Measurements from ENCODE around the gene EPO.
"Not testable (repeated sequence)": the region's sequence is repeated elsewhere in the genome, so short reads cannot be mapped to it uniquely, and the experiment has no call there.

The EPO gene

DNA sequence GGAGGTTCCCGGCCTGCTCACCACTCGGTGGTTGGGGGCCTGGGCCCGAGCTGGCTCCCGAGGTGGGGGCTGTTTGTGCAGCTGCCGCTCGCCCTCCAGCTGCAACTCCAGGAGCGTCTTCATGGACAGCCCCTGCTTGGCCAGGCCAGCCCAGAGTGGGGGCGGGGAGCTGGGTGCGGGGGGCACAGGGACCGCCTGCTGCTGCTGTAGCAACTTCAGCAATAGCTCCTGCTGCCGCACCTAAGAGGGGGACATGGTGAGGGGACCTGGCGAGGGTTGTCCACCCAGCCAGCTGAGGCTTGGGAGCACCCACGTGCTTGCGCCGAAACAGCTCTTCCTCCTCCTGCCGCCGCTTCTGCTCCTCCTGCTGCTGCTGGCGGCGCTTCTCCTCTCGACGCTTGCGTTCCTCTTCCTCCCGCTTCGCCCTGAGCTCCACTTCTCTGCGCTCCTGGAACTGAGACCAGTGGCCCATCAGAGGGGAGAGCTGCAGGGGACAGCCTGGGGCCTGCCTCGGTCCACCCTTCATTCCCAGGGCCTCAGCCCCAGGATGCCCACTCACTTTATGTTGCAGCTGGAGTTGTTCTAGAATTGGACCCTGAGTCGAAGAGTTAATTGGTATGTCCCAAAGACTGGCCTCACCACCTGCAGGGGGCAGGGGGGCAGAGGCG is 37.1 kb upstream of the EPO start:
- DNase-seq (ENCODE audit: low read depth, low spot score) = no peak

GRCh38 chr7:100683659-100684533 is 36.4 kb upstream of the EPO start:
- no peak for DNase-seq (ENCODE audit: low read depth, low spot score)

DNA sequence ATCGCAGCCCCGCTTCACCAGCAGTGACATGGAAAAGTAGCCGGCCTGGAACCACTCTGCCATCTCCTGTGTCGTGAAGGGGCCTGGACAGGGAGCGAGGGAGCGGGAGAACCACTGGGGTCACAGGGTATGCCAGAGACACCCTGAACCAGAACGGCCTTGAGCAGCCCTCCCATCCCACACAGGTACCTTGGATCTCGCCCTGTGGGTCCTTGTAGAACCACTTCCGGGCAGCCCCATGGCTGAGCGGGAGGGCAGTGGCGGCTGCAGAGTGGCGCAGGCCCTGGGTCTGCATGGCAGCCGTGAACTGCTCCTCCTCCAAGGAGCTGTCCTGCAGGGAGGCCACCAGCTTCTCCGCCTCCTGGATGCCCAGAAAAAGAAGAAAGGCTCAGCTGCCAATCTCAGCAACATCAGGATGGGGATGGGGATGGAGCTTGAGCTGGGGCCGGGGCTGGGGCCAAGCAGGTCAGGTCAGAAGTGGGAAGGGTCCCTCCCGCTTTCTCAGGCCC is 35.7 kb upstream of the EPO start:
- no peak for DNase-seq (ENCODE audit: low read depth, low spot score)

- no peak for DNase-seq (ENCODE audit: low read depth, low spot score)
Measured at GRCh38 chr7:100685049-100685605, 35.1 kb upstream of the EPO start.

DNA sequence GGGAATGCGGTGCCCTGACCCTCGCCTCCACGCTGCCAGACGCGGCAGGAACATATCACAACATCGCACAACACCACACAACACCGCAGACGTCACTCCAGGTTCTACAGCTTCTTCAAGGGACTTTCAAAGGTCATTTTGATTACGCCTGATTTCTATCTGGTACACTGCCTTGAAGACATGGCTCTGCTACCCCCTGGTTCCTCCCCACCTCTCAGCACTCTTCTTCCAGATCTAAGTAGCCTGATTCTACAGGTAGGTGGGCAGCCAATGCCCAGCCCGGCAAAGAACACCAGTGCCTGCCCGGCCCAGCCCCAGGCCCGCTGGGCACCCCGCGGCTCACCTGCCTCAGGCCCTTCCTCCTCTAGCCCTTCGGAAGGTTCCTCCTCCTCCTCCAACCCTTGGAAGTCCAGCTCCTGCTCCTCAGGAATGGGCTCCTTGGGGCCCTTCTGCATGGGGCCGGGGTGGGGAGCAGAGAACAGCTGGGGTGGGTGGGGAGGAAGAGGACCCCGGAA is 34.6 kb upstream of the EPO start:
- DNase-seq (ENCODE audit: low read depth, low spot score) = no peak

DNA sequence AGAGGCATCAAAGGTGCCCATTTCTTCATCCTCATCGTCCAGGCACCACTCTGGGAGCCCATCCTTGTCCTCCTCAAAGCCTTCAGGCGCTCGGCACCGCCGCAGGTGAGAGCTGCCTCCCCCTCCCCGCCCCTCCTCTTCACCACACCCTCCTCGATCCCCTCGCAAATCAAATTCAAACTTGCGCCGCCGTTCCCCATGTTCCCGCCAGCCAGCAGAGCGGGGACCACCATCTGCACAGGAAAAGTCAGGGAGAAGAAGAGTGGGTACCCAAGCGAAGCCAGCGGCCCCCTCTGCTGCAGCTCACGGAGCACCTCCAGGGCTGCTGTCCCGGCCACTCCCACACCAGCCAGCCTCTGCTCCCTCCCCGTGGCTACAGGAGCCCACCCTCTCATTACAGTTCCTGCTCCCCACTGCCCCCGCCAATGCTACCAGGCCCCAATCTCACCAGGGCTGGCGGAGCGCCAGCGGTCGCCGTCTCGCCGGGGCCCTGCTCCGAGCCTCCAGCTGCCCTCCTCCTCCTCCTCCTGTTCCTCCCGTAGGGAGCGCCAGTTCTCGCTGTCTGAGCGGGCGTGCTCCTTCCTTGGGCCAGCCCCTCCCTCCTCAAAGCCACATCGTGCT is 34.0 kb upstream of the EPO start:
- DNase-seq (ENCODE audit: low read depth, low spot score) = no peak

- no peak for DNase-seq (ENCODE audit: low read depth, low spot score)
Measured at GRCh38 chr7:100686822-100687211, 33.5 kb upstream of the EPO start.

DNA sequence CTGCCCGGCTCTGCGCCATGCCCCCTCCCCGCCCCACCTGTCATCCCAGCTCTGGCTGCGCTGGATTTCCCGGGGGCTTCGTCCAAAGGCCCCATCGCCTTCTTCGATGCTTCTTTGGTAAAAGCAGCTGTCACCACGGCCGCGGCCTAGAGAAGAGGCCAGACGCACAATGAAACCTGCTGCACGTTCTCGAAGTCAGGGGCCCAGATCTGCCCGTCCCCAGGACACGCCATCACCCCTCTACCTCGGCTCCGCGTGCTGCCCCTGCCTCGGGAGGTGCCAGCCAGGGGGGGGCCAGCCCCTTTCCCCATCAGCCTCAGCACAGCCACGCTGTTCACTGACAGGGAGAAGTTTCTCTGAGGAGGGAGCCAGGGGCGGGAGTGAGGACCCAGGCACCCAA is 33.0 kb upstream of the EPO start:
- DNase-seq (ENCODE audit: low read depth, low spot score) = no peak

DNA sequence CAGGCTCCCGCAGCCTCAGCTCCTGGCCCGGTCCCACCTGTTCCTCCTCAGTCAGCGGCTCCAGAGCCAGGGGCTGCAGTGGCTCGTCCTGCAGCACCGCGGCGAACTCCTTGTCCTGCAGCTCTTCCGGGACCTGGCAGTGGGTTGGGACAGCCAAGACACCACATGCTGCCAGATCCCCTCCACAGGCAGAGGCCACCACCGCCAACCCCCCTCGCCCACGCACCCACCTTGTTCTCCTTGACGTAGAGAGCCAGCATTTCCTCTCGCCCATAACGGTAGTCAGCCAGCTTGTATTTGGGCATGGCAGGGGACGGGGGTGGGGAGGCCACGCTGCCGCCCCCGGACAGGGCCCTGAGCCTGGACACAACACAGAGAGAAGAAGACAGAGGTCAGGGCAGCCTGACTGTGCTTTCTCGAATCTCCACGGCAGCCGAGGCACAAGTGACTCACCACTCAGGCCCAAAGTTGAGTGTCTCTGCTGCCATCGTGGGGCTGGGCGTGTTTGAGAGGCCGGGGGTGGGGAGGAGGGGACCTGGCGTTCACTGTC is 32.4 kb upstream of the EPO start:
- no peak for DNase-seq (ENCODE audit: low read depth, low spot score)

- no peak for DNase-seq (ENCODE audit: low read depth, low spot score)
Measured at GRCh38 chr7:100688326-100688860, 31.9 kb upstream of the EPO start.

DNA sequence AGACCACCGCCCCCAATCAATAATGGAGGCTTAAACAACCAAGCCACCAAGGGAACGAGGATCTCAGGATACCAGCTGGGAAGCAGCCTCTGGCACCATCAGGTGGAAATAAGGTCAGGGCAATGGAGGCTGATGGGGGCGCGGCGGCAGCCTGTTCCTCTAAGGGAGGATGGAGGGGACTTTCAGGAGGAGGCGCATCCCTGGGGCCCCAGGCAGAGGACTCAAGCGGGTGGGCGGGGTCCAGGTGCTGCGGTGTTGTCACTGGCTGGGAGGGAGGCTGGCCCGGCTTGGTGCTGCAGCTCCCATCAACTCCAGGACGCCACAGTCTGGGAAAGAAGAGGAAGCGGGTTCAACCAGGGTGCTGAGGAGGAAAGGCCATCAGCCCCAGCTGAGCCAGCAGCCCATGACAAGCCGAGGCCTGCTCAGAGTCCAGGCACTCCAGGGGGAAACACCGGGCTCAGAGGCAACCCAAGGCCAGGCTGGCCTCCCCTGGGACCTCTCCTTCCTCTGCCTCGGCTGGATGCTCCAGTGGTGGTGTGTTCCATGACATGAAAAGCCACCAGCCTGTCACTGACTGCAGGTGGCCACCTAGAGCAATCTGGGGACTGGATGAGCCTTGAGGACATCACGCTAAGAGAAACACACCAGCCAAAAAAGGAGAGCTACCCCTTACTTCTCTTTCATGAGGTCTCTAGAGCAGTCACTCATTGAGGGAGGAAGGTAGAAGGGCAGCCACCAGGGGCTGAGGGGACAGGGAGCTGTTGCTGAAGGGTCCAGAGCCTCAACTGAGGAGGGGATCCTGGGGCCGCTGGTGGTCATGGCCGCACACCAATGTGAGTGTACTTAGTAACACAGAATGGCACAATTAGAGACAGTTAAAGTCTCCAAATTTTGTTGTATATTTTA is 30.8 kb upstream of the EPO start:
- no peak for DNase-seq (ENCODE audit: low read depth, low spot score)

- DNase-seq (ENCODE audit: low read depth, low spot score) = no peak
Measured at GRCh38 chr7:100691676-100692577, 28.3 kb upstream of the EPO start.

DNA sequence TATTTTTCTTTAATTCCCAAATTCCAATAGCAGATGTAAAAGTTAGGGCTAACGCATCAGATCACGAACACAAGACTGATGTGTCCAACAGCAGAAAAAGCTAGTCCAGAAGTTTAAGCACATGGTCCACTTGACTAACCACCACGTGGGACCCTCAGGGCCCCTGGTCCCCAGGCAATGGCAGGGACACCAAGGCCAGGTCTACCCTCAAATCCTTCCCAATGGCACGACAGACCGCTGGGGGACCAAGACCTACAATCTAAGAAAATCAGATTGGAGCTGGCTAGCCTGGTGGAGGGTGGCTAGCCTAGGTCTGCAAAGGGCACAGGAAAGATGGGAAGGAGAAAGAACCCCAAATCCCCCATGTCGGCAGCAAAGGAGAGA is 27.7 kb upstream of the EPO start:
- no peak for DNase-seq (ENCODE audit: low read depth, low spot score)

DNA sequence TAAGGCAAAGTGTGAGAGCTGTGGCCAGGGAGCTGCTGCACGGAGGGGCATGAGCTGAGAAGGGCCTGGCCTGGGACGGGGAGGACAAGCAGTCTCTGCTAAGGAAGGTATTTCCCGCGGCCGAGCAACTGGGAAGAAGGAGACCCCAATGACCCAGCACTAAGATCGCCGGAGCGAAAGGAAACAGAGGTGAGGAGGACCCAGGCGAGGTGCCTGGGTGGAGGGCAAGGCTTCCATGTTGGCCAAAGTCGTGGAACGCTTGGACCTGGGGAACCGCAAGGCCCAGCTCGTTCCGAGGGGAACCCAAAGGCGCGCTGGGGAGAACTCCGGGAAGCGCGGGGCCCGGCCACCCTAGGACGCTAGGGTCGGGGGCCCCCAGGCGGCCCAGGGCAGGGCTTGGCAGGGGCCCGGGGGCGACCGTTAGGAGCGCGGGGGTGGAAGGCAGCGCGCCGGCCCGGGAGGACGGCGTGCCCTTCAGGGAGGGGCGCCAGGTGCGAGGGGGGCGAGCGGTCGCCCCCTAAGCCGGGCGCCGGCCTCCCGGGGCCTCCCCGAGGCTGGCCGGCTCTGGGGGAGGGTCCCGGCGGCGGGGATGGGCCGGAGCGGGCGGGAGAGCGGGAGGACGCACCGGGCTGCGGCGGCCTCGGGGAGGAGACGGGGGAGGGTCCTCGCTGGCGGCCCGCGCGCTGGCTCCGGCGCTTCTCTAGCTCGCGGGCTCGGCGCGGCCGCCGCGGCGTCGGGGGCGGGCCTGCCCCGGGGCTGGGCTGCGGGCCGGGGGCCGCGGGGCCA is 26.8 kb upstream of the EPO start:
- DNase-seq (ENCODE audit: low read depth, low spot score) = no peak

DNA sequence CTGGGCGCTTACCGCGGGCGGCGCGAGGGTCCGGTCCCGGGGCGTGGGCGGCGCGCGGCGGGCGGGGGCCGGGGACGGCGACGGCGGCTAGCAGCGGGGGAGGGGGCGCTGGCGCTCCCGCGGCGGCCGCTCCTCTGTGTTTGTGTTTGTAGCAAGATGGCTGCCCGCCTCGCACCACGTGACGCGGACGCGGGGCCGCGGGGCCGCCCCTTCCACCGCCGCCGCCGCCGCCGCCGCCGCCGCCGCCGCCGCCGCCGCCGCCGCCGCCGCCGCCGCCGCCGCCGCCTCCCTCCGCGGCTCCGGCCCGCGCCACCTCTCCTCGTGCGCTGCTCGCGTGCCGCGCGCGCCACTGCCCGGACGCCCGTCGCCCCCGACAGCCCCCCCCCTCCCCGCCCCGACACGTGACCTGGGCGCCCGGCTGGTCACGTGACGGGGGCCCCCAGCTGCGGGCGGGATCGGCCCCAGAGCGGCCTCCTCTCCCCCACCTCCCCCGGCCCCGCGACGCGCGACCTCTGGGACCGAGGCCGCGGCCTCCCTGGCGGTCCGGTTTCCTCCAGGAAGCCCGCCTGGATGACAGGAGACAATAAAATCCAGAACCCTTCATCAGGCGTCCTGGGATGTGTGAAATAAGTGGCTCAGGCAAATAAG is 26.0 kb upstream of the EPO start, which contains the start of gene GIGYF1:
GIGYF1 (minus strand) TSS at position 153 of the 648 bp plus-strand sequence. CDS start 6,012 bp downstream, outside the sequence.
- DNase-seq (ENCODE audit: low read depth, low spot score) = no peak

GRCh38 chr7:100696123-100696521 is 24.1 kb upstream of the EPO start:
- DNase-seq (ENCODE audit: low read depth, low spot score) = no peak

- no peak for DNase-seq (ENCODE audit: low read depth, low spot score)
Measured at GRCh38 chr7:100699018-100699417, 21.2 kb upstream of the EPO start.

DNA sequence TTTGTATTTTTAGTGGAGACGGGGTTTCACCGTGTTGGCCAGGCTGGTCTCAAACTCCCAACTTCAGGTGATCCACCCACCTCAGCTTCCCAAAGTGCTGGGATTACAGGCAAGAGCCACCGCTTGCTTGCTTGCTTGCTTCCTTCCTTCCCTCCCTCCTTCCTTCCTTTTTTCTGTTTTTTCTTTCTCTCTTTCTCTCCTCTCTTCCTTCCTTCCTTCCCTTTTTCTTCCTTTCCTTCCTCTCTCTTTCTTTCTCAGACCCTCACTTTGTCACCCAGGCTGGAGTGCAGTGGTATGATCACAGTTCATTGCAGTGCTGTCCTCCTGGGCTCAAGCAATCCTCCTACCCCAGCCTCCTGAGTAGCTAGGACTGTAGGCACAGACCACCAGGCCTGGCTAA is 19.2 kb upstream of the EPO start:
- not testable (repeated sequence) for DNase-seq (ENCODE audit: low read depth, low spot score)
